Measurements from ENCODE around the gene LTBP4.

LTBP4 gene

DNA sequence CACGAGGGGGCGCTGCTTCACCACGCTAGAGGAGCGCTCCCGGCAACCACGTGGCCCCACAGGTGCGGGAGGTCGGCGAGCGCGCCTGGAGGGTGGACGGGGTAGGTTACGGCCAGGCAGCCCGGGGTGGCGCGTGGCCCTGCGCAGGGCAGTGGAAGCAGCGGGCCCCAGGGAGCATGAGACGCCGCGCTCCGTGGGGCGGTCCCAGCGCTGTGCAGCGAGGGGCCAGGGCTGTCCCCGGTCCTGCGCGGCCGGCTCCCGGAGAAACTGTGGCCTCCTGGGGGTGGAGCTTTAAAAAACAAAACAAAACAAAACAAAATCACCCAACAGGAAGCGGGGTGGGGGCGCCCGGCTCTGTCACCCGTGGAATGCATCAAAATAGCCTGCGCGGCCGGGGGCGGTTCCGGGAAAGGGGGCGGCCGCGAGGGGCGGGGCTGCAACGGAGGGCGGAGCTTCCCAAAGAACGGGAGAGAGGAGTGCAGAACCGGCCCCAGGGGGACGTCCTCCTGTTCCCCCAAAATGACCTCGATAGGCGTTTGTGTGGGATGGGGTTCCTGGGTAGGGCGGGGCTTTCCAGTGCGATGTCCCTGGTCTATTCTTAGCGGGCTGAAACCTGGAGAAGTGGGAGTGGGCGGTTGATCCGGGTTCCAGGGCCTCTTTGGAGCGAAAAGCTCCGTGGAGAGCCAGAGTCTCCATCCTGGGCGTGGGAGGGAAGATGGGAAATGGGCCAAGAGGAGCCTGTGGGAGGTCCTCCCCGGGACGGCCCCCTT, 61.9 kb downstream of the LTBP4 start:
- TF ChIP-seq FOXP2 (optimal IDR thresholded peaks at IDR 0.05; ENCODE audit: borderline replicate concordance, extremely low read depth, extremely low read length, insufficient read depth) (peak; percentile 96), POLR2AphosphoS5 (IDR thresholded peaks at IDR 0.05; ENCODE audit: low read depth, low read length) (peak; percentile 13; the same call in 1 of the 2 replicates), SIN3A (IDR thresholded peaks at IDR 0.05; ENCODE audit: borderline replicate concordance, insufficient read depth, low read length) (peak; percentile 88; the same call in 1 of the 2 replicates), TAF1 (IDR thresholded peaks at IDR 0.05; ENCODE audit: borderline replicate concordance, insufficient read depth, low read length) (no peak)

- TF ChIP-seq, protein P1, sequence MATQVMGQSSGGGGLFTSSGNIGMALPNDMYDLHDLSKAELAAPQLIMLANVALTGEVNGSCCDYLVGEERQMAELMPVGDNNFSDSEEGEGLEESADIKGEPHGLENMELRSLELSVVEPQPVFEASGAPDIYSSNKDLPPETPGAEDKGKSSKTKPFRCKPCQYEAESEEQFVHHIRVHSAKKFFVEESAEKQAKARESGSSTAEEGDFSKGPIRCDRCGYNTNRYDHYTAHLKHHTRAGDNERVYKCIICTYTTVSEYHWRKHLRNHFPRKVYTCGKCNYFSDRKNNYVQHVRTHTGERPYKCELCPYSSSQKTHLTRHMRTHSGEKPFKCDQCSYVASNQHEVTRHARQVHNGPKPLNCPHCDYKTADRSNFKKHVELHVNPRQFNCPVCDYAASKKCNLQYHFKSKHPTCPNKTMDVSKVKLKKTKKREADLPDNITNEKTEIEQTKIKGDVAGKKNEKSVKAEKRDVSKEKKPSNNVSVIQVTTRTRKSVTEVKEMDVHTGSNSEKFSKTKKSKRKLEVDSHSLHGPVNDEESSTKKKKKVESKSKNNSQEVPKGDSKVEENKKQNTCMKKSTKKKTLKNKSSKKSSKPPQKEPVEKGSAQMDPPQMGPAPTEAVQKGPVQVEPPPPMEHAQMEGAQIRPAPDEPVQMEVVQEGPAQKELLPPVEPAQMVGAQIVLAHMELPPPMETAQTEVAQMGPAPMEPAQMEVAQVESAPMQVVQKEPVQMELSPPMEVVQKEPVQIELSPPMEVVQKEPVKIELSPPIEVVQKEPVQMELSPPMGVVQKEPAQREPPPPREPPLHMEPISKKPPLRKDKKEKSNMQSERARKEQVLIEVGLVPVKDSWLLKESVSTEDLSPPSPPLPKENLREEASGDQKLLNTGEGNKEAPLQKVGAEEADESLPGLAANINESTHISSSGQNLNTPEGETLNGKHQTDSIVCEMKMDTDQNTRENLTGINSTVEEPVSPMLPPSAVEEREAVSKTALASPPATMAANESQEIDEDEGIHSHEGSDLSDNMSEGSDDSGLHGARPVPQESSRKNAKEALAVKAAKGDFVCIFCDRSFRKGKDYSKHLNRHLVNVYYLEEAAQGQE (IDR thresholded peaks at IDR 0.05; ENCODE audit: insufficient read depth in 1 of 2, low read depth in 2 of 2, low read length in 2 of 2): no peak
- TF ChIP-seq TAF1 (IDR thresholded peaks at IDR 0.05; ENCODE audit: borderline replicate concordance, insufficient read depth, low read length) (no peak), SIN3A (IDR thresholded peaks at IDR 0.05; ENCODE audit: borderline replicate concordance, insufficient read depth, low read length) (no peak), POLR2AphosphoS5 (IDR thresholded peaks at IDR 0.05; ENCODE audit: low read depth, low read length) (0 out of 2 replicates have a peak, but pooled peaks have one; percentile 15)
These were observed 62.8 kb downstream of the LTBP4 start for GRCh38 chr19:40663695-40664692.

DNA sequence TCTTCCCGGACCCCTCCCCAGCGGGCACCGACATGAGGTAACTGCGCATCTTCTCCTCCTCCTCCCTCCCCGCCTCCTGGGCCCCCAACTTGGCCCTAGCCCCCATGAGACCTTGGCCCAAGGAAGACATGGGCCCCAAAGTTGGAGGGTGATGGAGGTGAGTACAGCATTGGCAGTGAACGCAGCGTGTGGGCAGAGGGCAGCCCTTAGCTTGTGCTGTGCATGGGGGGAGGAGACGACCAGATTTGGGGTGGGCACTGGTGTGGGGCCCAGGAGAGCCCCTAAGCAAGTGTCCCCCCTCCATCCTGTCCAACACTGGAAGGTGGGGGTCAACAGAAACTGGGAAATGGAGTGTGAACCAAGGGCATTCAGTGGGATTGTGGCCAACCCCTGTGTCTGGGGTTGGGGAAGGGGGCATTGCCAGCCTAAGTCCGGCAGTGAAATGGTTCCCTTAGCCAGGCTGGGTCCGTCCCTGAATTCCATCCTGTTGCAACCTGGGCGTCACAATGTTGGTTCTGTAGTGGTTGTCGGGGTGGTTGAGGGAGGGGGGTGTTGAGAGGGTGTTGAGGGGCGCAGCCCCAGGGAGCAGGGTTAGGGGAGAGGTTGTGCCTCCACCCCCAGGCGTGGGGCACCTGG, 65.8 kb downstream of the LTBP4 start:
- TF ChIP-seq POLR2AphosphoS5 (IDR thresholded peaks at IDR 0.05; ENCODE audit: low read depth, low read length) (no peak), SIN3A (IDR thresholded peaks at IDR 0.05; ENCODE audit: borderline replicate concordance, insufficient read depth, low read length) (no peak), TAF1 (IDR thresholded peaks at IDR 0.05; ENCODE audit: borderline replicate concordance, insufficient read depth, low read length) (no peak), FOXP2 (optimal IDR thresholded peaks at IDR 0.05; ENCODE audit: borderline replicate concordance, extremely low read depth, extremely low read length, insufficient read depth) (no peak)
- TF ChIP-seq, protein P1 (IDR thresholded peaks at IDR 0.05; ENCODE audit: insufficient read depth in 1 of 2, low read depth in 2 of 2, low read length in 2 of 2): no peak

DNA sequence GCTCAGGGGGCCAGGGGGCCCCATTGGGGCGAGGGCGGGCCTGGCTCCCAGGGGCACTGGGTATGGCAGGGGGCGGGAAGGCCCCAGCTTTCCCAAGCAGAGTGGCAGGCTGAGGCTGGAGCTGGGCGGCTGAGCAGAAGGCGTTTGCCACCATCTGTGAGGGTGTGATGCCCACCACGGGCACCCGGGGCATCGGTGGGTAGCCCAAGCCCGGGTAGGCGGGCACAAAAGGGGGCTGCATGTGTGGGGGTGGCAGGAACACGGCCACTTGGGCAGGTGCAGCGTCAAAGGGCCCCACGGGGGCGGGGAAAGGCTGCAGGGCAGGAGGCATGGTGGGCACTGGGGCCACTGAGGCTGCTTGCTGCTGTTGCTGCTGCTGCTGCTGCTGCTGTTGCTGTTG, 66.4 kb downstream of the LTBP4 start:
- no peak for TF ChIP-seq FOXP2 (optimal IDR thresholded peaks at IDR 0.05; ENCODE audit: borderline replicate concordance, extremely low read depth, extremely low read length, insufficient read depth)
- TF ChIP-seq POLR2AphosphoS5 (IDR thresholded peaks at IDR 0.05; ENCODE audit: low read depth, low read length): no peak
- TF ChIP-seq SIN3A (IDR thresholded peaks at IDR 0.05; ENCODE audit: borderline replicate concordance, insufficient read depth, low read length): no peak
- TF ChIP-seq, protein P1 (IDR thresholded peaks at IDR 0.05; ENCODE audit: insufficient read depth in 1 of 2, low read depth in 2 of 2, low read length in 2 of 2): no peak
- TF ChIP-seq TAF1 (IDR thresholded peaks at IDR 0.05; ENCODE audit: borderline replicate concordance, insufficient read depth, low read length): no peak
